ENCODE results near the gene DHX8. TPM values are rescaled to one million over a fixed set of nuclear protein-coding genes. Genes with fewer than 3 reads are reported as not detected.
A peak's percentile ranks its signal among the peaks of the same experiment; 100 is the strongest.

The DHX8 gene
- total and polyA plus RNA-seq, 2 donors (not counting 1 experiment from before 2014, with no cell fraction given) = 31.2 to 42.3 TPM

GRCh38 chr17:43531082-43531378 is 47.3 kb downstream of the DHX8 start:
- TF ChIP-seq EZH2 (IDR thresholded peaks at IDR 0.05; ENCODE audit: low read length, missing control alignments) = no peak
- TF ChIP-seq, protein P1, sequence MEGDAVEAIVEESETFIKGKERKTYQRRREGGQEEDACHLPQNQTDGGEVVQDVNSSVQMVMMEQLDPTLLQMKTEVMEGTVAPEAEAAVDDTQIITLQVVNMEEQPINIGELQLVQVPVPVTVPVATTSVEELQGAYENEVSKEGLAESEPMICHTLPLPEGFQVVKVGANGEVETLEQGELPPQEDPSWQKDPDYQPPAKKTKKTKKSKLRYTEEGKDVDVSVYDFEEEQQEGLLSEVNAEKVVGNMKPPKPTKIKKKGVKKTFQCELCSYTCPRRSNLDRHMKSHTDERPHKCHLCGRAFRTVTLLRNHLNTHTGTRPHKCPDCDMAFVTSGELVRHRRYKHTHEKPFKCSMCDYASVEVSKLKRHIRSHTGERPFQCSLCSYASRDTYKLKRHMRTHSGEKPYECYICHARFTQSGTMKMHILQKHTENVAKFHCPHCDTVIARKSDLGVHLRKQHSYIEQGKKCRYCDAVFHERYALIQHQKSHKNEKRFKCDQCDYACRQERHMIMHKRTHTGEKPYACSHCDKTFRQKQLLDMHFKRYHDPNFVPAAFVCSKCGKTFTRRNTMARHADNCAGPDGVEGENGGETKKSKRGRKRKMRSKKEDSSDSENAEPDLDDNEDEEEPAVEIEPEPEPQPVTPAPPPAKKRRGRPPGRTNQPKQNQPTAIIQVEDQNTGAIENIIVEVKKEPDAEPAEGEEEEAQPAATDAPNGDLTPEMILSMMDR (conservative IDR thresholded peaks at IDR 0.05 in 1 of 2, IDR thresholded peaks at IDR 0.05 in 1 of 2; ENCODE audit: low read depth in 1 of 2, low read length in 2 of 2) = no peak
- H3K9ac ChIP-seq (ENCODE audit: insufficient read depth, low read length) = no peak overlapping the region
- peak overlapping the region in 2 of 4 experiments; percentile 38 to 39 for H3K4me3 ChIP-seq (replicated peaks in 1 of 4; ENCODE audit: control extremely low read depth in 1 of 4, insufficient read depth in 1 of 4, low read depth in 3 of 4, low read length in 4 of 4)
- H3K4me1 ChIP-seq (ENCODE audit: control insufficient read depth, extremely low read depth, insufficient read depth, low read length) = peaks cover 15% of the 10 kb centered on the region
- no peak for DNase-seq (ENCODE audit: low read depth in 2 of 2)
- no peaks in the 10 kb centered on the region for H3K9me3 ChIP-seq (ENCODE audit: control insufficient read depth, insufficient read depth, low read depth, low read length)
- H2AFZ ChIP-seq (ENCODE audit: low read length) = peak overlapping the region; percentile 47
- H3K27ac ChIP-seq (ENCODE audit: insufficient read depth, low read length) = peak overlapping the region; percentile 69
- H3K36me3 ChIP-seq (ENCODE audit: control insufficient read depth, insufficient read depth, low read length) = no peaks in the 10 kb centered on the region
- H3K4me2 ChIP-seq (ENCODE audit: extremely low read depth, insufficient read depth, low read length) = peak overlapping the region; percentile 68
- no peaks in the 10 kb centered on the region for H3K79me2 ChIP-seq (ENCODE audit: control insufficient read depth, insufficient read depth, low read length)
- no peaks in the 10 kb centered on the region for H3K27me3 ChIP-seq (ENCODE audit: control insufficient read depth, insufficient read depth, low read length)
- no peaks in the 10 kb centered on the region for H4K20me1 ChIP-seq (ENCODE audit: control insufficient read depth, extremely low read depth, insufficient read depth, low read length)

- no peaks in the 10 kb centered on the region for H3K36me3 ChIP-seq (ENCODE audit: control insufficient read depth, insufficient read depth, low read length)
- H3K4me3 ChIP-seq (replicated peaks in 1 of 4; ENCODE audit: control extremely low read depth in 1 of 4, insufficient read depth in 1 of 4, low read depth in 3 of 4, low read length in 4 of 4) = no peak overlapping the region
- no peaks in the 10 kb centered on the region for H3K79me2 ChIP-seq (ENCODE audit: control insufficient read depth, insufficient read depth, low read length)
- H3K4me1 ChIP-seq (ENCODE audit: control insufficient read depth, extremely low read depth, insufficient read depth, low read length) = peaks cover 23% of the 10 kb centered on the region
- DNase-seq (ENCODE audit: low read depth in 2 of 2) = no peak
- H4K20me1 ChIP-seq (ENCODE audit: control insufficient read depth, extremely low read depth, insufficient read depth, low read length) = no peaks in the 10 kb centered on the region
- H3K9me3 ChIP-seq (ENCODE audit: control insufficient read depth, insufficient read depth, low read depth, low read length) = no peaks in the 10 kb centered on the region
- no peak overlapping the region for H2AFZ ChIP-seq (ENCODE audit: low read length)
- H3K4me2 ChIP-seq (ENCODE audit: extremely low read depth, insufficient read depth, low read length) = no peak overlapping the region
- no peak for TF ChIP-seq EZH2 (IDR thresholded peaks at IDR 0.05; ENCODE audit: low read length, missing control alignments)
- TF ChIP-seq, protein P1 (conservative IDR thresholded peaks at IDR 0.05 in 1 of 2, IDR thresholded peaks at IDR 0.05 in 1 of 2; ENCODE audit: low read depth in 1 of 2, low read length in 2 of 2) = no peak
- no peaks in the 10 kb centered on the region for H3K27me3 ChIP-seq (ENCODE audit: control insufficient read depth, insufficient read depth, low read length)
- no peak overlapping the region for H3K27ac ChIP-seq (ENCODE audit: insufficient read depth, low read length)
- H3K9ac ChIP-seq (ENCODE audit: insufficient read depth, low read length) = no peak overlapping the region
These were observed 48.2 kb downstream of the DHX8 start for GRCh38 chr17:43531955-43532354.

- Histone ChIP-seq H3K27ac (ENCODE audit: insufficient read depth, low read length) (no peak overlapping the region), H3K36me3 (ENCODE audit: control insufficient read depth, insufficient read depth, low read length) (no peaks in the 10 kb centered on the region)
These were observed 48.8 kb downstream of the DHX8 start for GRCh38 chr17:43532581-43532980.

More at GRCh38 chr17:43532581-43532980, 48.8 kb downstream of the DHX8 start:
- Histone ChIP-seq H3K9me3 (ENCODE audit: control insufficient read depth, insufficient read depth, low read depth, low read length) (no peaks in the 10 kb centered on the region), H4K20me1 (ENCODE audit: control insufficient read depth, extremely low read depth, insufficient read depth, low read length) (no peaks in the 10 kb centered on the region), H3K9ac (ENCODE audit: insufficient read depth, low read length) (no peak overlapping the region), H3K79me2 (ENCODE audit: control insufficient read depth, insufficient read depth, low read length) (no peaks in the 10 kb centered on the region), H3K4me1 (ENCODE audit: control insufficient read depth, extremely low read depth, insufficient read depth, low read length) (peaks cover 23% of the 10 kb centered on the region), H3K4me2 (ENCODE audit: extremely low read depth, insufficient read depth, low read length) (no peak overlapping the region), H3K4me3 (replicated peaks in 1 of 4; ENCODE audit: control extremely low read depth in 1 of 4, insufficient read depth in 1 of 4, low read depth in 3 of 4, low read length in 4 of 4) (no peak overlapping the region), H2AFZ (ENCODE audit: low read length) (no peak overlapping the region), H3K27me3 (ENCODE audit: control insufficient read depth, insufficient read depth, low read length) (no peaks in the 10 kb centered on the region)
- DNase-seq (ENCODE audit: low read depth in 2 of 2) = no peak
- TF ChIP-seq, protein P1 (conservative IDR thresholded peaks at IDR 0.05 in 1 of 2, IDR thresholded peaks at IDR 0.05 in 1 of 2; ENCODE audit: low read depth in 1 of 2, low read length in 2 of 2) = no peak
- no peak for TF ChIP-seq EZH2 (IDR thresholded peaks at IDR 0.05; ENCODE audit: low read length, missing control alignments)
